Measurements from ENCODE around the gene CHPF2.
A peak's percentile ranks its signal among the peaks of the same experiment; 100 is the strongest.

Gene CHPF2

GRCh38 chr7:151272877-151273276, 40.6 kb downstream of the CHPF2 start:
- Histone ChIP-seq H3K4me3 (ENCODE audit: low read depth in 1 of 2, low read length in 1 of 2) (no peak overlapping the region), H3K27me3 (peaks cover 17% of the 10 kb centered on the region), H3K27ac (peak overlapping the region; percentile 63), H3K9me3 (no peaks in the 10 kb centered on the region), H3K36me3 (no peaks in the 10 kb centered on the region), H3K4me1 (ENCODE audit: control insufficient read depth in 1 of 2, insufficient read depth in 1 of 2, low read depth in 1 of 2, low read length in 1 of 2) (peaks cover 68 to 71% of the 10 kb centered on the region in 2 experiments)
- no peak for TF ChIP-seq CTCF (IDR thresholded peaks at IDR 0.05)

- no peak overlapping the region for H3K4me3 ChIP-seq (ENCODE audit: low read depth in 1 of 2, low read length in 1 of 2)
- H3K27me3 ChIP-seq = peaks cover 18% of the 10 kb centered on the region
- H3K4me1 ChIP-seq (ENCODE audit: control insufficient read depth in 1 of 2, insufficient read depth in 1 of 2, low read depth in 1 of 2, low read length in 1 of 2) = peaks cover 68 to 71% of the 10 kb centered on the region in 2 experiments
- TF ChIP-seq CTCF (IDR thresholded peaks at IDR 0.05) = no peak
- H3K9me3 ChIP-seq = no peaks in the 10 kb centered on the region
- H3K36me3 ChIP-seq = no peaks in the 10 kb centered on the region
- peak overlapping the region; percentile 63 for H3K27ac ChIP-seq
Measured at GRCh38 chr7:151273651-151274390, 41.5 kb downstream of the CHPF2 start.

- TF ChIP-seq CTCF (IDR thresholded peaks at IDR 0.05) = no peak
- no peaks in the 10 kb centered on the region for H3K36me3 ChIP-seq
- peaks cover 68 to 71% of the 10 kb centered on the region in 2 experiments for H3K4me1 ChIP-seq (ENCODE audit: control insufficient read depth in 1 of 2, insufficient read depth in 1 of 2, low read depth in 1 of 2, low read length in 1 of 2)
- H3K9me3 ChIP-seq = no peaks in the 10 kb centered on the region
- peaks cover 18% of the 10 kb centered on the region for H3K27me3 ChIP-seq
- H3K27ac ChIP-seq = peak overlapping the region; percentile 63
- H3K4me3 ChIP-seq (ENCODE audit: low read depth in 1 of 2, low read length in 1 of 2) = no peak overlapping the region
Measured at GRCh38 chr7:151274396-151274795, 42.1 kb downstream of the CHPF2 start.

- Histone ChIP-seq H3K27ac (peak overlapping the region; percentile 63), H3K4me3 (ENCODE audit: low read depth in 1 of 2, low read length in 1 of 2) (peak overlapping the region in 1 of 2 experiments; percentile 1), H3K9me3 (no peaks in the 10 kb centered on the region), H3K27me3 (peaks cover 18% of the 10 kb centered on the region), H3K4me1 (ENCODE audit: control insufficient read depth in 1 of 2, insufficient read depth in 1 of 2, low read depth in 1 of 2, low read length in 1 of 2) (peaks cover 68 to 70% of the 10 kb centered on the region in 2 experiments), H3K36me3 (no peaks in the 10 kb centered on the region)
- no peak for TF ChIP-seq CTCF (IDR thresholded peaks at IDR 0.05)
Measured at GRCh38 chr7:151274936-151275812, 42.9 kb downstream of the CHPF2 start.

- Histone ChIP-seq H3K27ac (no peak overlapping the region), H3K4me1 (ENCODE audit: control insufficient read depth in 1 of 2, insufficient read depth in 1 of 2, low read depth in 1 of 2, low read length in 1 of 2) (peaks cover 60 to 61% of the 10 kb centered on the region in 2 experiments)
Measured at GRCh38 chr7:151275813-151276577, 43.7 kb downstream of the CHPF2 start.

More at GRCh38 chr7:151275813-151276577, 43.7 kb downstream of the CHPF2 start:
- no peak for TF ChIP-seq CTCF (IDR thresholded peaks at IDR 0.05)
- Histone ChIP-seq H3K9me3 (no peaks in the 10 kb centered on the region), H3K27me3 (peaks cover 18% of the 10 kb centered on the region), H3K36me3 (no peaks in the 10 kb centered on the region), H3K4me3 (ENCODE audit: low read depth in 1 of 2, low read length in 1 of 2) (peak overlapping the region; percentile 43 to 64)
